DMS79 (cell line): ENCODE results near the gene CRACDL.

Experiments
- DNase-seq: peaks from one replicate; lab custom pipeline; 2025; lab: John Stamatoyannopoulos, UW

The CRACDL gene

GRCh38 chr2:98750593-98751282 lies 185.3 kb downstream of the CRACDL start:
- no peak for DNase-seq

- DNase-seq: no peak
These were observed 187.0 kb downstream of the CRACDL start for GRCh38 chr2:98749066-98749450.

- no peak for DNase-seq
These were observed 187.5 kb downstream of the CRACDL start for GRCh38 chr2:98748292-98749065.

DNA sequence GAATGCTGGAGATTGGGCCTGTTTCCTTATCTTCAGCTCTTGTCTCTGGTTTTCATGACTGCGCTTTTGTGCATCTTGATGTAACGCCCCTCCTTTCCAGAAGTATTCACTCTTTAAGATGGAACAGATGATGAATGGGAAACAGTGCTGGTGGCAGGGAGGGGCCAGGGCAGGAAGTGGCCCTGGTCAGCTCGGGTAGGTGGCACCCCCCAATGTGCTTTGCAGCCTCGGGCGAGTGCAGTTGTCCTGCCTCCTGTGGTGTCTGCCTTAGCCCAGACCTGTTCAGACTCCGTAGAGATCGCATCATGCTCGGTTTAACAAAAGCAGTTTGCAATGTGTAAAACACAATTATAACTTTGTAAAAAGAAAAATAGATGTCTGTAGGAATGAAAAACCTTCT lies 188.1 kb downstream of the CRACDL start:
- DNase-seq: no peak

DNA sequence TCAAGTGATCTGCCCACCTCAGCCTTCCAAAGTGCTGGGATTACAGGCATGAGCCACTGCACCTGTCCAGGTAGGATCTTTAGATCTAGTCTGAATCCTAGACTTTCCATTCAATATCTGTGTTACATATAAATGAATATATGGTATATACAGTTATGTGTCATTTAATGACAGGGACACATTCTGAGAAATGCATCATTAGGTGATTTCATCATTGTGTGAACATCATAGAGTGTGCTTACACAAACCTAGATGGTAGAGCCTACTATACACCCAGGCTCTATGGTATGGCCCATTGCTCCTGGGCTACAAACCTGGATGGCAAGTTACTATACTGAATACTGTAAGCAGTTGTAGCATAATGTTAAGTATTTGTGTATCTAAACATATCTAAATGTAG lies 189.6 kb downstream of the CRACDL start:
- DNase-seq: no peak

DNA sequence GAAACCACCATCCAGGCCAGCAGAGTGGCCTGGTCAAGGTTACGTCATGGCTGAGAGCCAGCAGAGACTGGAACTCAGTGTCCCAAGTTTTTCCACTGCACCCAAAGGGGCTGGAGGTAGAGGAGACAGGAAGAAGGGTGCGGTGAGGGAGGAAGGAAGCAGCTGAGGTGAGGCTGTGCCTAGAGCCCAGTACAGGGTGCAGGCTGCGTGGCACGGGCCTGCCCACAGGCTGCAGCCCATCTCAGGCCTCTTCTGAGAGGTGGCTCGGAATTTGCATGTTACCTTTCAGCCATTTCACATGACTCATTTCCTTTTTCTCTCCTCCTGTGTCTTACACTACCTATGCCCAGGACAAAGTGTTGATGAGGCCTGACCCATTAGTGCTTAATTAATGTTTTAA lies 191.4 kb downstream of the CRACDL start:
- DNase-seq: no peak
